H9 (cell line): ENCODE data around the gene FGF11. TPM values are rescaled to one million over a fixed set of nuclear protein-coding genes. Genes with fewer than 3 reads are reported as not detected.

Experiments used
- DNase-seq: peaks from one replicate; pipeline ENCODE4 v3.0.0-alpha.2; 2017
- H2AFZ ChIP-seq: one replicate; pipeline ENCODE4 v1.6.1; 2013; ENCODE audit warnings: mild to moderate bottlenecking, low read length, control low read depth, moderate library complexity
- H2AK5ac ChIP-seq: 2 replicates; pipeline ENCODE4 v1.6.1; 2013; ENCODE audit warnings: low read length, control low read depth, mixed read lengths; ENCODE audit not compliant: insufficient read length
- H2BK120ac ChIP-seq: one replicate; pipeline ENCODE4 v1.6.1; 2013; ENCODE audit warnings: low read depth, mild to moderate bottlenecking, low read length, control low read depth, inconsistent platforms; ENCODE audit not compliant: poor library complexity, severe bottlenecking
- H2BK12ac ChIP-seq: 2 replicates; pipeline ENCODE4 v1.6.1; 2013; ENCODE audit warnings: low read length, control low read depth, mixed read lengths, low read depth; ENCODE audit not compliant: insufficient read length
- H2BK15ac ChIP-seq: 2 replicates; pipeline ENCODE4 v1.6.1; 2013; ENCODE audit warnings: low read depth, low read length, control low read depth
- H2BK20ac ChIP-seq: one replicate; pipeline ENCODE4 v1.6.1; 2013; ENCODE audit warnings: low read depth, mild to moderate bottlenecking, low read length, control low read depth, inconsistent platforms; ENCODE audit not compliant: poor library complexity, severe bottlenecking
- H2BK5ac ChIP-seq: 2 replicates; pipeline ENCODE4 v1.6.1; 2013; ENCODE audit warnings: low read length, control low read depth, mixed read lengths; ENCODE audit not compliant: insufficient read length
- H3K14ac ChIP-seq: 2 replicates; pipeline ENCODE4 v1.6.1; 2013; ENCODE audit warnings: low read length, control low read depth; ENCODE audit not compliant: insufficient read depth
- H3K18ac ChIP-seq: 2 replicates; pipeline ENCODE4 v1.6.1; 2013; ENCODE audit warnings: low read depth, mild to moderate bottlenecking, mixed read lengths, low read length, control low read depth; ENCODE audit not compliant: insufficient read length
- H3K23ac ChIP-seq: 2 replicates; pipeline ENCODE4 v1.6.1; 2013; ENCODE audit warnings: low read length, control low read depth, mixed read lengths, low read depth; ENCODE audit not compliant: insufficient read length
- H3K23me2 ChIP-seq: 2 replicates; pipeline ENCODE4 v1.6.1; 2013; ENCODE audit warnings: low read depth, mild to moderate bottlenecking, mixed read lengths, low read length, control low read depth; ENCODE audit not compliant: insufficient read length, poor library complexity, severe bottlenecking
- H3K27ac ChIP-seq: 2 replicates; pipeline ENCODE4 v1.5.1; 2013; ENCODE audit warnings: low read length, control low read depth, mixed read lengths, low read depth; ENCODE audit not compliant: insufficient read length
- H3K27me3 ChIP-seq: 2 replicates; pipeline ENCODE4 v1.6.1; 2013; ENCODE audit warnings: low read length, control low read depth, inconsistent platforms; ENCODE audit not compliant: insufficient read depth
- H3K4ac ChIP-seq: 2 replicates; pipeline ENCODE4 v1.6.1; 2013; ENCODE audit warnings: low read depth, mild to moderate bottlenecking, control low read depth, inconsistent platforms, low read length, moderate library complexity
- H3K4me1 ChIP-seq: 2 replicates; pipeline ENCODE4 v1.6.1; 2013; ENCODE audit warnings: low read length, control low read depth, inconsistent platforms; ENCODE audit not compliant: insufficient read depth
- H3K4me2 ChIP-seq: 2 replicates; pipeline ENCODE4 v1.6.1; 2013; ENCODE audit warnings: low read length, control low read depth, mixed read lengths; ENCODE audit not compliant: insufficient read length, insufficient read depth
- H3K56ac ChIP-seq: 2 replicates; pipeline ENCODE4 v1.6.1; 2013; ENCODE audit warnings: low read depth, mild to moderate bottlenecking, mixed read lengths, low read length, control low read depth; ENCODE audit not compliant: insufficient read length
- H3K79me1 ChIP-seq: 2 replicates; pipeline ENCODE4 v1.6.1; 2013; ENCODE audit warnings: low read depth, mild to moderate bottlenecking, moderate library complexity, low read length, control low read depth, inconsistent platforms; ENCODE audit not compliant: insufficient read depth, poor library complexity, severe bottlenecking
- H3K79me2 ChIP-seq: 2 replicates; pipeline ENCODE4 v1.6.1; 2013; ENCODE audit warnings: low read length, control low read depth, inconsistent platforms; ENCODE audit not compliant: insufficient read depth
- H3K9ac ChIP-seq: 2 replicates; pipeline ENCODE4 v1.6.1; 2013; ENCODE audit warnings: low read length, control low read depth, mixed read lengths; ENCODE audit not compliant: insufficient read length; ENCODE audit errors: extremely low read depth
- H3K9me3 ChIP-seq: one replicate; pipeline ENCODE4 v1.6.1; 2013; ENCODE audit warnings: low read depth, low read length, inconsistent platforms; ENCODE audit not compliant: control insufficient read depth
- H3T11ph ChIP-seq: one replicate; pipeline ENCODE4 v1.6.1; 2013; ENCODE audit warnings: mild to moderate bottlenecking, low read length, control low read depth, inconsistent platforms
- H4K20me1 ChIP-seq: one replicate; pipeline ENCODE4 v1.6.1; 2013; ENCODE audit not compliant: control insufficient read depth, insufficient read length, insufficient read depth
- H4K5ac ChIP-seq: 2 replicates; pipeline ENCODE4 v1.6.1; 2013; ENCODE audit warnings: low read depth, mild to moderate bottlenecking, mixed read lengths, low read length, control low read depth; ENCODE audit not compliant: insufficient read length
- H4K8ac ChIP-seq: replicated peaks from 2 replicates; pipeline ENCODE4 v1.6.1; 2013; ENCODE audit warnings: low read length, control low read depth, mixed read lengths, low read depth; ENCODE audit not compliant: insufficient read length
- H4K91ac ChIP-seq: 2 replicates; pipeline ENCODE4 v1.6.1; 2013; ENCODE audit warnings: low read depth, mild to moderate bottlenecking, moderate library complexity, mixed read lengths, low read length, control low read depth; ENCODE audit not compliant: insufficient read length
- H3K27ac Mint-ChIP-seq, 3 experiments: 2 replicates in 2 of 3; 3 replicates in 1 of 3; pipeline ENCODE4 v1.8.0; 2020 to 2021; ENCODE audit warnings: mixed read lengths in 3 of 3, mild to moderate bottlenecking in 1 of 3, moderate library complexity in 1 of 3
- H3K27me3 Mint-ChIP-seq: 2 replicates; pipeline ENCODE4 v1.8.0; 2021; ENCODE audit warnings: low read depth, mild to moderate bottlenecking, moderate library complexity, mixed read lengths
- H3K36me3 Mint-ChIP-seq, 3 experiments: 2 replicates in 2 of 3; 3 replicates in 1 of 3; pipeline ENCODE4 v1.8.0; 2020 to 2021; ENCODE audit warnings: low read depth in 3 of 3, mixed read lengths in 3 of 3; ENCODE audit not compliant: insufficient read depth in 1 of 3
- H3K4me1 Mint-ChIP-seq, 2 experiments: 2 replicates each; pipeline ENCODE4 v1.8.0; 2020; ENCODE audit warnings: mixed read lengths in 2 of 2
- H3K4me3 Mint-ChIP-seq, 2 experiments: 2 replicates in 1 of 2; 3 replicates in 1 of 2; pipeline ENCODE4 v1.8.0; 2020 to 2021; ENCODE audit warnings: mild to moderate bottlenecking in 2 of 2, mixed read lengths in 2 of 2, moderate library complexity in 1 of 2
- H3K9me3 Mint-ChIP-seq, 2 experiments: 2 replicates in 1 of 2; 3 replicates in 1 of 2; pipeline ENCODE4 v1.8.0; 2020; ENCODE audit warnings: mild to moderate bottlenecking in 2 of 2, mixed read lengths in 2 of 2, moderate library complexity in 1 of 2
- CTCF ChIP-seq: fragments of 200-600 bp; sonication (generic); conservative IDR thresholded peaks from 3 replicates; pipeline ENCODE4 v1.8.0; 2021; ENCODE audit warnings: antibody characterized with exemption, mild to moderate bottlenecking
- WGBS: extraction: QIAGEN DNeasy Blood & Tissue Kit; methylation state at CpG from one replicate; pipeline ENCODE4 v1.1.7; 2013; ENCODE audit warnings: missing lambda C conversion rate, low lambda C conversion rate, mixed read lengths; ENCODE audit not compliant: insufficient read length; ENCODE audit errors: extremely low coverage; 5-methylcytosine and 5-hydroxymethylcytosine counted together
- total RNA-seq: library from RNA; stranded (reverse); gene quantifications from 2 replicates; pipeline ENCODE4 v1.2.1, GENCODE V29; 2021

FGF11 gene
- total RNA-seq, 1 experiment from 2014 or later: 15.2 TPM

GRCh38 chr17:7419819-7420610, 19.3 kb upstream of the FGF11 start, which contains the start of gene SPEM1:
SPEM1 (plus strand) TSS chr17:7420324; CDS start chr17:7420385, 61 bp downstream.
- Histone ChIP-seq H4K20me1 (no peaks in the 10 kb centered on the region), H3K23ac (no peak within 1 kb of the TSS), H3K79me2 (no peaks in the 10 kb centered on the region), H2BK120ac (no peak within 1 kb of the TSS), H3K18ac (no peak within 1 kb of the TSS), H2AK5ac (no peak within 1 kb of the TSS), H4K8ac (no peak within 1 kb of the TSS), H4K5ac (no peak within 1 kb of the TSS), H3K27ac (no peak within 1 kb of the TSS), H3K23me2 (no peaks in the 10 kb centered on the region), H3K9ac (no peak within 1 kb of the TSS), H3K14ac (no peak within 1 kb of the TSS), H3K9me3 (no peaks in the 10 kb centered on the region), H3K4me2 (no peak within 1 kb of the TSS), H3K56ac (no peak within 1 kb of the TSS), H3K79me1 (no peaks in the 10 kb centered on the region), H3T11ph (no peak within 1 kb of the TSS), H2BK20ac (no peak within 1 kb of the TSS), H2AFZ (no peak within 1 kb of the TSS), H3K4me1 (no peaks in the 10 kb centered on the region), H3K27me3 (no peaks in the 10 kb centered on the region), H4K91ac (no peak within 1 kb of the TSS), H2BK15ac (no peak within 1 kb of the TSS), H3K4ac (no peak within 1 kb of the TSS), H2BK12ac (no peak within 1 kb of the TSS), H2BK5ac (no peak within 1 kb of the TSS)
- TF ChIP-seq CTCF: no peak
- Mint-ChIP-seq H3K9me3 (no peaks in the 10 kb centered on the region; a peak in 1 of 5 replicates), H3K27me3 (no peaks in the 10 kb centered on the region; the same call in 1 of the 2 replicates), H3K4me1 (peaks cover 9 to 26% of the 10 kb centered on the region in 2 experiments), H3K36me3 (peaks cover 6 to 27% (median 25%) of the 10 kb centered on the region in 3 experiments; a peak in 6 of 7 replicates), H3K27ac (peak within 1 kb of the TSS; percentile 5 to 80 (median 46); a peak in 4 of 7 replicates), H3K4me3 (no peak within 1 kb of the TSS)
- no peak for DNase-seq
- no CpG with 5 or more reads among the region's 17 CpGs for WGBS
